Esophagus muscularis mucosa (tissue), 4 donors: ENCODE results near the gene PGD. TPM values are rescaled to one million over a fixed set of nuclear protein-coding genes. Genes with fewer than 3 reads are reported as not detected.

Experiments used
- DNase-seq: peaks from one replicate; pipeline ENCODE4 v3.0.0-alpha.2; 2017; ENCODE audit errors: extremely low spot score
- H3K27ac ChIP-seq, 4 donors: fragments of 200-600 bp; sonication (generic); replicated peaks in 1 of 4; 1 replicate in 3 of 4; 2 replicates in 1 of 4; pipeline ENCODE4 v1.5.1; 2016 to 2019; ENCODE audit warnings: mild to moderate bottlenecking in 1 of 4
- H3K27me3 ChIP-seq, 4 donors: fragments of 200-600 bp; sonication (generic); one replicate each; pipeline versions ENCODE4 v1.5.1 to v1.6.0; 2016 to 2019
- H3K36me3 ChIP-seq, 4 donors: fragments of 200-600 bp; sonication (generic); one replicate each; pipeline ENCODE4 v1.5.1; 2016 to 2019
- H3K4me1 ChIP-seq, 4 donors: fragments of 200-600 bp; sonication (generic); one replicate each; pipeline ENCODE4 v1.5.1; 2016 to 2019
- H3K4me3 ChIP-seq, 4 donors: fragments of 200-600 bp; sonication (generic); 1 replicate in 2 of 4; 2 replicates in 2 of 4; pipeline ENCODE4 v1.5.1; 2016 to 2019; ENCODE audit warnings: mild to moderate bottlenecking in 4 of 4, moderate library complexity in 1 of 4
- H3K9me3 ChIP-seq, 4 donors: fragments of 200-600 bp; sonication (generic); 1 replicate in 3 of 4; 2 replicates in 1 of 4; pipeline ENCODE4 v1.5.1; 2016 to 2019
- EP300 ChIP-seq: sonication (generic); formaldehyde crosslinking; IDR thresholded peaks from one replicate; pipeline ENCODE4 v1.6.1; 2017; ENCODE audit warnings: antibody characterized with exemption
- POLR2A ChIP-seq: fragments of 450-650 bp; IDR thresholded peaks from one replicate; pipeline ENCODE4 v1.6.1; 2017; ENCODE audit warnings: antibody characterized with exemption, moderate library complexity, mild to moderate bottlenecking, low read depth
- POLR2AphosphoS5 ChIP-seq, 2 donors: sonication (generic); formaldehyde crosslinking; IDR thresholded peaks; one replicate each; pipeline ENCODE4 v1.6.1; 2017; ENCODE audit warnings: antibody characterized with exemption in 2 of 2
- WGBS: methylation state at CpG from one replicate; pipeline ENCODE4 v1.1.5; 2018; 5-methylcytosine and 5-hydroxymethylcytosine counted together
- intact Hi-C: fragments of 100-400 bp; cut with DNase I; formaldehyde crosslinking; loops from one replicate; pipeline ENCODE4 v1.15.1; 2023
- total RNA-seq, 4 donors: library from RNA; depleted of rRNA; stranded (reverse); fragments of >200 nt; gene quantifications; one replicate each; pipeline versions ENCODE4 v1.1.0 to v1.2.1, GENCODE V29; 2016
- TF ChIP-seq, protein P1 (sequence below), 3 experiments: fragments of 200-600 bp in 2 of 3; fragments of 450-650 bp in 1 of 3; sonication (generic) in 2 of 3; IDR thresholded peaks; one replicate each; pipeline ENCODE4 v1.5.1; 2017 to 2019; ENCODE audit warnings: antibody characterized with exemption in 3 of 3, mild to moderate bottlenecking in 2 of 3, moderate library complexity in 1 of 3

PGD gene
- total RNA-seq = 10 to 100 TPM; 24.5 to 58.6 (median 51.9) TPM

DNA sequence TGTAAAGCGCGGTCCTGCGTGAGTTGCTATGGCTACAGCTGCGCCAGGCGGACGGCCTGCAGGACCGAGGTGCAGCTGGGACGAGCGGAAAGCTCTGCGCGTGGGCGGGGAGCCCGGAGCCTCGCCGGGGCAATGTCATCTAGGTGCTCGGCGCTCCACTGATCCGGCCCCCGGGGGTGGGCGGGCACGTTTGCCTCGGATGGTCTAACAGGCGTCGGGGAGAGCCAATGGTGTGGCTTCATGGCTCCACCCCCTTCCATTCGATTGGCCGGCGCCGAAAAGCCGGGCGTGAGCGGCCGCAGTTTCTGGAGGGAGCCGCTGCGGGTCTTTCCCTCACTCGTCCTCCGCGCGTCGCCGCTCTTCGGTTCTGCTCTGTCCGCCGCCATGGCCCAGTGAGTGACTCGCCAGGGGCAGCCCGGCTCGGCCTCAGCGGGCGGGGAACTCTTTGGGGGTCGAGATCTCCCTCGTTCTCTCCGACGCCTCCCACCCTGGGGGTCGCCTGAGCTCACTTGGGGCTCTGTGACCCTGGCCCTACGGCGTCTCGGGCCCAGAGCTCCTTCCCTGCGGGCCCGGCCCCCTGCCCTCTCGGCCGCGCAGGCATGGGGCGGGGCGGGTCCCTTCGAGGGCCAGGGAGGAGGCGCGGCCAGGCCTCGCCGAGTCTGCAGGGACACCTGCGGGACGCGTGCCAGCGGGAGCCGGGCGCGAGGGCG is at the start of gene PGD:
Gene PGD (plus strand): TSS at position 331 of the 710 bp plus-strand sequence. CDS start 54 bp downstream, at position 385.
- intact Hi-C loops = no loop called here
- H3K4me3 ChIP-seq = peak within 1 kb of the TSS; percentile 73 to 89 (median 86)
- peaks cover 10 to 26% (median 20%) of the 10 kb centered on the region in 4 donors for H3K36me3 ChIP-seq
- H3K4me1 ChIP-seq = peaks cover 13 to 38% (median 27%) of the 10 kb centered on the region in 4 donors
- 1% methylated on average over 13 of the region's 76 CpGs for WGBS
- no peaks in the 10 kb centered on the region for H3K27me3 ChIP-seq
- peak within 1 kb of the TSS; percentile 84 to 93 (median 88) for H3K27ac ChIP-seq
- H3K9me3 ChIP-seq = peaks cover 0 to 5% (median 0%) of the 10 kb centered on the region in 4 donors
- DNase-seq = peak; percentile 100
- TF ChIP-seq, protein P1, sequence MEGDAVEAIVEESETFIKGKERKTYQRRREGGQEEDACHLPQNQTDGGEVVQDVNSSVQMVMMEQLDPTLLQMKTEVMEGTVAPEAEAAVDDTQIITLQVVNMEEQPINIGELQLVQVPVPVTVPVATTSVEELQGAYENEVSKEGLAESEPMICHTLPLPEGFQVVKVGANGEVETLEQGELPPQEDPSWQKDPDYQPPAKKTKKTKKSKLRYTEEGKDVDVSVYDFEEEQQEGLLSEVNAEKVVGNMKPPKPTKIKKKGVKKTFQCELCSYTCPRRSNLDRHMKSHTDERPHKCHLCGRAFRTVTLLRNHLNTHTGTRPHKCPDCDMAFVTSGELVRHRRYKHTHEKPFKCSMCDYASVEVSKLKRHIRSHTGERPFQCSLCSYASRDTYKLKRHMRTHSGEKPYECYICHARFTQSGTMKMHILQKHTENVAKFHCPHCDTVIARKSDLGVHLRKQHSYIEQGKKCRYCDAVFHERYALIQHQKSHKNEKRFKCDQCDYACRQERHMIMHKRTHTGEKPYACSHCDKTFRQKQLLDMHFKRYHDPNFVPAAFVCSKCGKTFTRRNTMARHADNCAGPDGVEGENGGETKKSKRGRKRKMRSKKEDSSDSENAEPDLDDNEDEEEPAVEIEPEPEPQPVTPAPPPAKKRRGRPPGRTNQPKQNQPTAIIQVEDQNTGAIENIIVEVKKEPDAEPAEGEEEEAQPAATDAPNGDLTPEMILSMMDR (IDR thresholded peaks at IDR 0.05) = peak in 1 of 3 experiments; percentile 2
- TF ChIP-seq POLR2AphosphoS5 (IDR thresholded peaks at IDR 0.05) = peak; percentile 82 to 94
- TF ChIP-seq EP300 = no peak
- TF ChIP-seq POLR2A = peak; percentile 30

DNA sequence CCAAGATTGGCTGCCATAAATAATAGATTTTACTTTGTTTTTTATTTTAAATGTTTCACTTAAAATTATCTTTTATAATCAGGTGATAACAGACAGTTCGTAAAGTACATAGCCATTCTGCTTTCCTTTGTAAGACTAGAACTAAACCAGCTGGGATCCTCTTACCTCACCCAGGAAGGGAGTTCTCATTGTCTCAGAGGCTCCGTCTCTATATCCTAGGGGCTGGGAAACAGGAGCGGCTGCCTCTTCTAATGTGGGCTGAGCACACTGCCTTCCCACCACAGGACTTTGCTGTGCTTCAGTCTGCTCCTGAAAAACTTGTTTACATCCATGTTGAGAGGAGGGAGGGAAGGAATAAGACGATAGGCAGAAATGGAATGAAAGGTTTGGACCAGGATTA is 45.6 kb upstream of the PGD start:
- Histone ChIP-seq H3K4me1 (no peaks in the 10 kb centered on the region), H3K27ac (no peak overlapping the region), H3K36me3 (peaks cover 9 to 85% (median 57%) of the 10 kb centered on the region in 4 donors), H3K4me3 (no peak overlapping the region), H3K9me3 (no peaks in the 10 kb centered on the region), H3K27me3 (no peaks in the 10 kb centered on the region)
- TF ChIP-seq POLR2A (no peak), POLR2AphosphoS5 (IDR thresholded peaks at IDR 0.05) (no peak), EP300 (no peak)
- TF ChIP-seq, protein P1 (IDR thresholded peaks at IDR 0.05) = no peak
- 58% methylated on average over 4 of the region's 4 CpGs for WGBS
- DNase-seq = no peak
- intact Hi-C loops = no loop called here

DNA sequence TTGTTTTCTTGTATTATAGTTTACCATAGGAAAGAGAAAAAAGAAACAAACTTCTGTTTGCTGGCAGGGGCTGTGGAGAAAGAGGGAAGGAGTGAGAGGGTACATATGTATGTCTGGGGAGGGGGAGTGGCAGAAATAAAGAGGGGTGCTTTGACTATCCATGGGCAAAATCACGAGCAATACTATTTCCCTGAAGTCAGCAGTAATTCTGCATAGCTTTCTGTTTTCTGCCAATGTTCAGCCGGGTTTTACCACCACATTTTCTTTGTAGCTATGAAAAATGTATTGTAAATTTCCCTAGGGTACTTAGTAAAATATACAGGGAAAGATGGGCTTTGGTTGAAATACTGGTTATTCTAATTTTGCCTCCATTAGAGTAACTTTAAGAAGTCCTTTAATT is 45.2 kb upstream of the PGD start:
- no peak overlapping the region for H3K27ac ChIP-seq
- peaks cover 7 to 81% (median 53%) of the 10 kb centered on the region in 4 donors for H3K36me3 ChIP-seq
- WGBS = 43% methylated on average over 2 of the region's 2 CpGs

DNA sequence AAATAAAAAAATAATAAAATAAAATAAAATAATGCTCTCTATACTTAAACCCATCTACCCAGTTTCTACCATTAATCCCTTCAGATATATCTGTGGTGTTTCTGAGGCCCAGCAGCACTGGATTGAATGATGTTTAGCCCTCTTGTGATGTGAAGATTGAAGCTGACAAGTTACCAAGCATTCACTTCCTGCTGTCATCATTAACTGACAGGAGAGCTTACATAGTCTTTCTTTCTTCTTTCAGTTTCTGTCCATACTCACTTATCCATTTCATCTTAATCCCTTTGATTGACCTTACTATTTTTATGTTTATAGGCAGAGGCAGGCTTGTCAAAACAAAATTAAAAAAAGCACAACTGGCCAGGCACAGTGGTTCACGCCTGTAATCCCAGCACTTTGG is 38.8 kb upstream of the PGD start:
- H3K4me1 ChIP-seq = peaks cover 0 to 14% (median 8%) of the 10 kb centered on the region in 4 donors
- WGBS = 92% methylated on average over 1 of the region's 1 CpG
- intact Hi-C loops = no loop called here
- H3K36me3 ChIP-seq = peaks cover 24 to 62% (median 32%) of the 10 kb centered on the region in 4 donors
- H3K27ac ChIP-seq = no peak overlapping the region
- no peaks in the 10 kb centered on the region for H3K9me3 ChIP-seq
- H3K4me3 ChIP-seq = no peak overlapping the region
- no peaks in the 10 kb centered on the region for H3K27me3 ChIP-seq
- TF ChIP-seq POLR2A (no peak), EP300 (no peak), POLR2AphosphoS5 (IDR thresholded peaks at IDR 0.05) (no peak)
- TF ChIP-seq, protein P1 (IDR thresholded peaks at IDR 0.05) = no peak
- DNase-seq = no peak

More for the DNA sequence above, 45.2 kb upstream of the PGD start:
- no peaks in the 10 kb centered on the region for H3K4me1 ChIP-seq
- intact Hi-C loops = no loop called here
- H3K4me3 ChIP-seq = no peak overlapping the region
- DNase-seq = no peak
- TF ChIP-seq EP300 (no peak), POLR2AphosphoS5 (IDR thresholded peaks at IDR 0.05) (no peak), POLR2A (no peak)
- TF ChIP-seq, protein P1 (IDR thresholded peaks at IDR 0.05) = no peak
- no peaks in the 10 kb centered on the region for H3K27me3 ChIP-seq
- H3K9me3 ChIP-seq = no peaks in the 10 kb centered on the region
